GM23248 (cell line): Measurements from ENCODE around the gene PPP1R16B.

Experiments used
- EZH2 ChIP-seq: fragments of 200-600 bp; sonication (generic); IDR thresholded peaks from 2 replicates; pipeline ENCODE4 v1.6.1; 2018; ENCODE audit warnings: antibody characterized with exemption, mild to moderate bottlenecking; ENCODE audit not compliant: insufficient read depth, poor library complexity, severe bottlenecking
- EZH2phosphoT487 ChIP-seq: fragments of 200-600 bp; sonication (generic); IDR thresholded peaks from 2 replicates; pipeline ENCODE4 v1.6.1; 2018; ENCODE audit warnings: antibody characterized with exemption, moderate library complexity, mild to moderate bottlenecking, low read depth; ENCODE audit not compliant: insufficient read depth

DNA sequence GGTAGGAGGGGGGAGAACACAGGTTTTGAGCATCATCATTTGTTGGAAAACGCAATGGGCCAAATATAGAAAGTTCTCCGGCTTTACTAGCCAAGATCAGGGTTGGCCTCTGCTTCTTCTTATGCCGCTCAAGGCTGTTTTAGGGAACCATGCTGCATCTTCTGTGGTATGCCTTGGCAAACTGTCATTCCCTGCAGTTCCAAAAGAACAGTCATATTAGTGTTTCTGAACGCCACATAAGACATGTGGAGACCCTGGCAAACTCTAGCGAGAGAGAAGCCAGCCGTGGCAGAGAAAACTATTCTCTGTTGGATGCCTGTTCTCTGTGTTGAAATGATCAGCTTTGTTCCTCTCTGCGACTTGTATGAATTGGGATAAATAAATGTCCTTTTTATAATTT, 46.4 kb upstream of the PPP1R16B start:
- TF ChIP-seq EZH2 (no peak), EZH2phosphoT487 (no peak)
